Measurements from ENCODE around the gene LANCL3.
A peak's percentile ranks its signal among the peaks of the same experiment; 100 is the strongest.
"Not testable (repeated sequence)": the region's sequence is repeated elsewhere in the genome, so short reads cannot be mapped to it uniquely, and the experiment has no call there.

Gene LANCL3

DNA sequence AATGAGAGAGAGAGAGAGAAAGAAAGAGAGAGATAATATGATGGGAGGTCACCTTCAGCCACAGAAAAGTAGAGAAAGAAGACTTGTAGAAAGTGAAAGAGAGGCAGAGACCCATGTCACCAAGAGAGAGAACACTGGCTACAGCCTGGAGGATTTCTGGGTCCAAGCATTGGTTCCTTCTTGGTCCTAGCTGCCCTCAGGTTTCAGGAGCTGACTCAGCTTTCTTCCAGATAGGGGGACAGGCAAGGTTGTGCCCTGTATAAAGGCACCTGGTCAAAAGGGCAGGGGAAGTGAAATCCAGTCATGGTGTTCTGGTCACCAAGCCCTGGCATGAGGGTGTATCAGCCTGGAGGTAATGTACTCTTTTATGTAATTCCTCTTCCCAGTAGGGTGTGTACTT is 66.6 kb downstream of the LANCL3 start:
- no peak for DNase-seq

DNA sequence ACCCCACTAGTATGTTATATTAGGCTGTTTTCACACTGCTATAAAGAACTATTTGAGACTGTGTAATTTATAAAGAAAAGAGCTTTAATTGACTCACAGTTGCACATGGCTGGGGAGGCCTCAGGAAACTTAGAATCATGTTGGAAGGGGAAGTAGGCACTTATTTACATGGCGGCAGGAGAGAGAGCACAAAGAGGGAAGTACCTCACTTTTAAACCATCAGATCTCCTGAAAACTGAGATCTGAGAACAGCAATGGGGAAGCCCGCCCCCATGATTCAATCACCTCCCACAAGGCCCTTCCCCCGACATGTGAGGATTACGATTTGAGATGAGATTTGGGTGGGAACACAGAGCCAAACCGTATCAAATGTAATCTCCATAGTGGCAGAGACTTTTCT is 68.7 kb downstream of the LANCL3 start:
- no peak for DNase-seq

DNA sequence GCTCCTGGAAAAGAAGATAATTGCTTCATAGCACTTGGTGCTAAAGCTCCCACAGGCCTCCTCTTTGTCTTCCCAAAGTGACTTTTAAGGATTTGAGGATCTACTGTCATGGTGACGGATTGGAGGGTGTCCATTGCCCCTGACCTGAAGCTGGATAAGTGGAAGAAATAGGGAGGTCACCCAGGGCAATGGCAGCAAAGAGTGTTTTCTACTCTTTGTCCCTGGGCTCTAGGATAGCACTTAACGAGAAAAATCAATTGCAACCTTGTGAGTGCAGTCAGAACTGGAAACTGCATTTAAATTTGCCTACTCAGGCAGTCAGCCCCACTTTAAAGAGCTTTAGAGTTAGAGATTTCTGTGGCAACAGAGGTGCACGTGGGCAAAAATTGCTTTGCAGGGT is 70.4 kb downstream of the LANCL3 start:
- no peak for DNase-seq

DNA sequence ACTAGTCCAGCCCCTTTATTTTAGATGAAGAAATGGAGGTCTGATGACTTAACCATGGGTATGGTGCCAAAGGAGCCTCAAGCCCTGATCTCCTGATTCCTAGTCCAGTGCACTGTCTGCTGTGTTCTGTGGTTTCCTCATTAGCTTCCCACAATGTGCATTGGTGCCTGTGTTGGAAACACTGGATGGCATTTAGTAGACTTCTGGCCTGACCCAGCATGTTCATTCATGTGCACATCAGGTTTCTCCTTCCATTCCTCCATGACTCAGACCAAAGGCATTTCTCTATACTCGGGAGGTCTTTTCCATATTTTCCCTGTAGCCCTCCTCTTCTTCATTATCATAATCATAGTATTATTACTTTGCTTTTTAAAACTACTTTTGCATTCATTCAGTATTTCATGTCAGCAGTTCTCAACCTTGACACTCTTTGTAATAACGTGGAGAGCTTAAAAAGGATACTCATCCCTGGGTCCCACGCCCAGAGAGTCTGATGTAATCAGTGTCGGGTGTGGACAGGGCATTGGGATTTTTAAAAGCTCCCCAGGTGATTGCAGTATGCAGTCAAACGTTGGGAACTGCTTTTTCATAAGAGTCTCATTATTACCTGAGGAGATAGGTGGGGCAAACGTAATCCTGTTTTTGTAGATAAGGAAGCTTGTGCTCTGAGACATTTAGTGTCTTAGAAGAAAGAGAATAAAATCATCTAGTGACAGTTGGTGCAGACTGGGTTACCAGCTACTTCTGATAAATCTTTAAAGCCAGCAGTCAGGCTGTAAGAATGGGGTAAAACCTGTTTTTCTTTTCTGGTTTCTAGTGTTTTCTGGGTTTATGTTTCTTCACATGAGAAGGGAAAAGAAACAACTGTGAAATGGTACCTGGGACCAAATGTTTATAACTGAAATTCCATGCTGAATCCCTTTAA is 73.2 kb downstream of the LANCL3 start:
- DNase-seq, result no peak

DNA sequence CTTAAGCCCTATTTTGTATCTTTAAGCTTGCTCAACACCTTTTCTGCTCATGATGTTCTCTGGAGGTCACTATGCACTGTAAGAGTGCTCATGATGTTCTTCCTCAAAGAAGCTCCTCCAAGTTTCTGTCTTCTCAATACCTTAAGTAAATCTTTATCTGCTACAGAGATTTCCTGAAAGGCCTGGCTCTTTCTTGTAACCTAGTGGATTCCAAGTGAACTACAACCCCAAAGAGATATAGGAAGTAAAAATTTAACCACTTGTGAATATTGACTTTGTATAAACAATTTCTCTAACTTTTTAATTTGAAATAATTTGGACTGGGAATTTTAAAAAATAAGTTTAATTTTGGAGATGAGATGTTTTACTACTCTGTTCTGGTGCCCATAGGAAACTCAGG is 74.8 kb downstream of the LANCL3 start:
- DNase-seq, result no peak

DNA sequence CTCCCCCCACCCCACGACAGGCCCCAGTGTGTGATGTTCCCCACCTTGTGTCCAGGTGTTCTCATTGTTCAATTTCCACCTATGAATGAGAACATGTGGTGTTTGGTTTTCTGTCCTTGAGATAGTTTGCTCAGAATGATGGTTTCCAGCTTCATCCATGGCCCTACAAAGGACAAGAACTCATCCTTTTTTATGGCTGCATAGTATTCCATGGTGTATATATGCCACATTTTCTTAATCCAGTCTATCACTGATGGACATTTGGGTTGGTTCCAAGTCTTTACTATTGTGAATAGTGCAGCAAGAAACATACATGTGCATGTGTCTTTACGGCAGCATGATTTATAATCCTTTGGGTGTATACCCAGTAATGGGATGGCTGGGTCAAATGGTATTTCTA is 79.4 kb downstream of the LANCL3 start:
- not testable (repeated sequence) for DNase-seq

DNA sequence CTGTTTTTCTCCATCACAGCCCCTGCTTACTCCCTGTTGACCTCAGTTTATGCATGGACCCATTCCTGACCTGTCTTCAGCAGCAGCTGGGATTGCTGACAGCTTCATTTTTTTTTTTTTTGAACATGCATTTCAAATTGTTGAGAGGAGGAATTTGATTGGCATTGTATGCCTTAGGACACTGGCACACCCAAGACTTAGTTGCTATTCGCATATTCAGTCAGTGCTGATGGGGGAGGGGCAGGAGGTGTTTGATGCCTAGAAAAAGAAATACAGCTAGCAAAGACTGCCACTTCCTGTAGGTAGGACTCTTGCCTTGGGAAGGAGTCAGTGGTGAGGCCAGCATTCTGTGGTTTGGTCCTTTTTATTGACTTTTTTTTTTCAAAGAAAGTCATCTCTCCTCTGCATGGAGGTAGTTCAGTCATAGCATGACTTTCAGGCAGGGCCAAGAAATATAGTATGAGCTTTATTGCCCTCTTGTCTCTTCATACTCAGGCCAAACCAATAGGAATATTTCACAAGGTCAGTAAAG is 80.5 kb downstream of the LANCL3 start:
- peak; percentile 23 for DNase-seq

DNA sequence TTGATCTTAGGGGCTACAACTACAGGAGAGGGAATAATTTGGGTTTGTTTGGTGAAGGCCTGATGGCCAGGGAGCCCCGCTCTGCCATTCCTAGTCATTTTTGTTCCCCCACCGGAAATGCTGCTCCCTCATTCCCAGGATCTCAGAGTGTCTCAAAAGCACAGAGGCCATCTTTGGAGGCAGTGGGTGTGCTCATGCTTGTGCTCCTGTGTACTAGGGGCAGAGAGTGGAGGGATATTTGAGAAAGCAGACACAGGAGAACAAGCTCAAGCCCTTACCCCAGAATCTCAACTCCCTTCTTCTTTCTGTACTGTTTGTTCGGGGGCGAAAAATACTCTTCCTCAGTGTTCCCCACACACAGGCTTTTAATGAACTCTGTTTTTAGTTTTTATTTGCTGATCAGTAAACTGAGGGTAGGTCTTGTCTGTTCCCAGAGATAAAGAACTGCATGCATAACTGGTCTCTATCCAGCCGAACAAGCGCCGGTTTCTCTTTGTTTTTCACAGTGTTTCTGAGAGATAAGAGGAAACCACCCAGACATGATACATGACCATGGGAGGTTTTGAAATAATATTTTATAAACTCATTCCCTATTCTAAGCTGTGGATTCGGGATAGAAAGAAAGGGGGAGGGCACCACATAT is 81.2 kb downstream of the LANCL3 start:
- DNase-seq, result no peak

DNA sequence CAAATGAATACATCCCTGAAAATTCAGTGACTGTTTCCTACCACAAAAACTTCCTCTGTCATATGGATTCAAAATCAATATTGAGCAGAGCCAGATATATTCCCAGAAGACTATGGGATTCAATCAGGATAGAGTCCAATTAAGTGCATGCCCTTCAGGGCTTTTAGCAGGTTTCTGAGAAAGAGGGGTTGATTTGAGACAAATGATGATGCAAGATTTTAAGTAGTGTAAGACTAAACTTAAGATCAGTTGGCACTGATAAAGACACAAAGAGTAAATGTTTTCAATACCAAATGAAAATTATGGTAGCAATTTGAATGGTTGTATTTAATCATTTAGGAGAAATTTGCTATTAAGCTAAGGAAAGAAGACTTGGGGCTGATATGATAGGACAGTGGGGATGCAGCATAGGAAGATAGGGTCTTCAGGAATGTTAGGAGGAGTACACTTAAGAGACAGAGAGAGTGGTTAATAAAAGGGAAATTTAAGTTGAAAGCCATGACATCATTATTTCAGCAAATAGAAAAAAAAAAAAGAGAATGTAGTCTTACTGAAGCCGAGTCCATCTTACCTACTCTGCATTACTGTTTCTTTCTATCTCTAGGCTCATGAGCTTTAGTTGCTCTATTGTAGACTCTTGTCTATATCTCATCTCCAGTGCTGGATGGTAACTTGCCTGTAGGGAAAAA is 82.1 kb downstream of the LANCL3 start:
- DNase-seq, result no peak

DNA sequence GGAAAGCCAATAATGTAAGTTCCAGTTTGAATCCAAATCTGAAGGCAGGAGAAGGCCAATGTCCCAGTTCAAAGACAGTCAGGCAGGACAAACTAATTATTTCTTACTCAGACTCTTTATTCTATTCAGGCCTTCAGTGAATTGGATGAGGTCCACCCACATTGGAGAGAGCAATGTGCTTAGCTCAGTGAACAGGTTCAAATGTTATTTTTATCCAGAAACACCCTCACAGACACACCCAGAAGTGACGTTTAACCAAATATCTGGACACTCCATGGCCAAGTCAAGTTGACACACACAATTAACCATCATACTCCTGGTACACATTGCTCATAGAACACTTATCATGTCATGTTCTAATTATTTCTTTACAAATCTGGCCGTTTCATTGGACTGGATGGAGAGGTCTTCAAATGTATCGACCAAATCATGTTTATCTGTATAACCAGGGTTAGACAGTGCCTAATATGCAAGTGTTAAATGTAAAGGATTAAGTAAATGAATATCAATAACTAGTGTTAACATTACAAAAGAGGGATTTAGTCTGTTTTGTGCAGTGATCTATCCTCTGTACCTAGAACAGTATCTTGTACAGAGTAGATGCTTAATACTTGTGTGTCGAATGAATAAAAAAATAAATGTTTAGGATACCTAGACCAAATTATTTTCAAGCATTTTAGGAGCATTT is 87.0 kb downstream of the LANCL3 start:
- no peak for DNase-seq

DNA sequence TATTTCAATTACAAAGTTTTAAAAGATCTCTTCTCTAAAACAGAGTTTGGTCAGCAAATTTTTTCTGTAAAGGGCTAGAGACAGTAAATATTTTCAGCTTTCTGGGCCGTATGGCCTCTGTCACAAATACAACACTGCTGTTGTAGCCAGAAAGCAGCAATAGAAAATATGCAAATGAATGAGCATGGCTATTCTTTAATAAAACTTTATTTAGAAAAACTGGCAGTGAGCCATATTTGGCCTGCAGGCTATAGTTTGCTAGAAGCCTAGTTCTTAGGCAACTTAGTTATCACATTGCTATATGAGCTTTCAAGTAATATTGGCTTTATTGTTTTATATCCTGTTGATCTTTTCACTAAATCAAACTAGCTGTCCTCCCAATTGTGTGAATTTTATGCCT is 87.6 kb downstream of the LANCL3 start:
- DNase-seq, result no peak

DNA sequence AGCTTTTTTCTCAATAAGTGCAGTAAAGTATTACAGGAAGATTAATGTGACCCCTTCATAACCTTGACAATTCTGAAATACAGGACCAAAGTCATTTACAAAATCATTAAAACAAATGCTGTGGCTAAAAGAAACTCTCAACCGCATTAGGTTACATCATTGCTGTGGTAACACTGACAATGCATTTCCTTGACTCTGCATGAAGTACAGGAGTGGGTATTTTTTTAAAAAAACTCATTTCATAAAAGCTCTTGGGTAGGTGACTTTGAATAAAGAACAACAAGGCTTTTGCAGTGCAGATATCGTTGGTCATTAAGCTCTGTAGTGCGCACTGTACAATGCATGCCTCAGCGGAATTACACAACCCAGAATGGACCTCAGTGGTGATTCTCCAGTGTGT is 90.7 kb downstream of the LANCL3 start:
- no peak for DNase-seq

DNA sequence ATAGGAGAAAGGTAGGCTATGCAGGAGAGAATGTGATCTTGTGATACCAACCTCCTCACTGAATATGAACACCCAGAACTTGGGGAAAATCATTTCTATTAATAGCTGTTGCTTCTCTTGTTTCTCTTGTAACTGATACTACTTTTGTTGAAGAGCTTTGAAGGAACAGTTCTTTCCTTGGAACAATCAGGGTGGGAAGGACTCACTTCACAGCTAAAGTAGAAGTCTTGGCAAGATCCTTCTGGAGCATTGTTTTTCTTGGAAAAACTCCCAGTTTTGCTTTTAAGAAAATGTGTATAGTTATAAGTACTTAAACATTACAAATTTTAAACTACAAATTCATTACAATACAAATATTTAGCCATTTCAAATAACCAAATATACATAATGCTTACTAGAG is 95.1 kb downstream of the LANCL3 start:
- no peak for DNase-seq

DNA sequence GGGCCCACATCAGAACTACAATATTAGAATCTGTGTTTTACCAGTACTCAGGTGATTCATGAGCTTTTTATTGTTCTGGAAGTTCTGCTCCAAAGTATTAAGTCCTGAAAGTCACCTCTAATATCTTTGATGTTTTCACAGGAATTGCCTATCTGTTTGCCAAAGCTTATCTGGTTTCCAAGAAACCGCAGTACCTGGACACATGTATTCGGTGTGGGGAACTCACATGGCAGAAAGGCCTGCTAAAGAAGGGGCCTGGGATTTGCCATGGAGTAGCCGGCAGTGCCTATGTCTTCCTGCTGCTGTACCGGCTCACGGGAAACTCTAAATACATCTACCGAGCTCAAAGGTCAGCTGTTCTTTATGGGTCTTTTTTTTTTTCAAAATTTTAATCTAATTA is 95.7 kb downstream of the LANCL3 start:
- no peak for DNase-seq

DNA sequence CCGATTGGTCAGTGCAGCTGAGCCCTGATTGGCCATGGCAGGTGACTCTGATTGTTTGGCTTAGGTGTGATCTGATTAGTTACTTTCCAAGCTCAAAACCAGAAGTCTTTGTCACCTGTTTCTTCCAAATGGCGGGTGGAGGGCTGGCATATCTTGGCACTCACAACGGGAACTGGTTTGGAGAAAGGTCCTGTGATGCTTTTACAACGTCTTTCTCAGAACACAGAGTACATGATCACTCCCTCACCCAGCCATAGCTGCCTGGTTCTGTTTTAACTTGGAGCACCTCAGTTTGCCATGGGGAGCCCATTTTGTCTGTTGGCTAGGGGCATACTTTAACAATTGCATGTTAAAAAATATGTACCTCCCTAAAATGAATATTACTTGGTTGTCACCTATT is 101.1 kb downstream of the LANCL3 start:
- DNase-seq, result no peak

DNA sequence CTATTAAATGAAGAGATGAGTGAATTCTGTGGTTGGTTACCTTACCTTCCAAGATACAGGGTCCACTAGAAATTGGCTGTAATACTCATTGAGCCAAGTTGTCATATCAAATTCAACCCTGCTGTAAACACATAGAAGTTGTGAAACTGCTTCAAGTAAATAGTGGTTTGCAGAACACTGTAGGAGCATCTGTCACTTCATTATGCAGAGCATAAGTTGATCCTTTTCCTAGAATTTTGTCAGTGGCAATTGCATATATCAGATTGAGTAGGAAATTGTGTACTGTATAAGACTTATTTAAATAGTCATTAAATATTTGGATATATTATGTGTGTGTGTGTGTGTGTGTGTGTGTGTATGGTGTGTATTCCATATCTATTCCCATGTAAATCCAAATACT is 105.3 kb downstream of the LANCL3 start:
- DNase-seq, result no peak

DNA sequence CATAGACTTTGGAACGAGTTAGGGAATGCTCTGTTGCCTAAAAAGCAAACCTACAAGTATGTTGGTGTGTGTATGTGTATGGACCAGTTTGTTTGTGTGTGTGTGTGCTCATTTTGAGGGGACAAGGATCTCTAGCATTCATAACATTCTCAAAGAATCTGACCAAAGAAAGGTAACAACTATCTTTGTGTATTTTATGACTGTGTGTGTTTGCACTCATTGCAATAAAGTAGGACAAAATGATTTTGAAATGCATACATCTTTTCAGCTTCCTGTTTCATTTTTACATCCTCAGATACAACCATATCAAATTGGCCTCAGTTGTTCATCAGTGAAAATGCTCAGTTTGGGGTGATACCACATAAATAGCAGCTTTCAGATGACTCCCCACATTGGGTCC is 105.8 kb downstream of the LANCL3 start:
- DNase-seq, result no peak

DNA sequence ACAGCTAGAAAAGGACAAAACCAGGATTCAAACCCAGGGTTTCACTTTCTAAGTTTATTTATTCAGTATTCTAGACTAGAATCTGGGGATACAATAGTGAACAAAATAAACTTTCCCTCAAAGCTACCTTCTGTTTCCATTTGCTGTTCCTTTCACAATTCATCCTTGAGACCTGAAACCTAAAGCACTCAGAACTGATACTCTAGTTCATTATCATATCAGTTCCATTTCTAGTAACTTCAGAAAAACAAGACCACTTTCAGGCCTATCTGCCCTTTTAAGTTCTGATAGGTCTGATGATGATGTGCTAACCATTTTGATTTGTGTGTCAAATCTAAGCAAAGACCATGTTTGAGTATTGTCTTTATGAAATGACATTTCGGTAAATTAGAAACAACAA is 106.3 kb downstream of the LANCL3 start:
- DNase-seq, result no peak

DNA sequence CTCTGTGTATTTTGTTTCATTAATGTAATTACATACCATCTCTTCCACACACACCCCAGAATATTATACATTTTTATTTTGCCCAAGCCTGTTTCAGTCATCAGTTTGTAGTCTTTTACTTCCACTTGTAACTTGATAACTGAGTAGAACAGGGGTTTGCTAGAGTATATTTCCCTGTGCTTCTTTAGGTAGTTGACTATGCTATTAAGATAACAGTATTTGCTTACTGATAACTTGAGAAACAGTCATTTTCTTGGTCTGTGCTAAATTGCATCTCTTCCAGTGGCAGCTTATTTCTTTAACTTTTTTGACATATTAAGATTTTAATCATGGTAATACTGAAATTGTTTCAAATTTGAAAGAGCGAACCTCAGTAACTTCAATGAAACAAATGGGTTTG is 107.1 kb downstream of the LANCL3 start:
- DNase-seq, result no peak

DNA sequence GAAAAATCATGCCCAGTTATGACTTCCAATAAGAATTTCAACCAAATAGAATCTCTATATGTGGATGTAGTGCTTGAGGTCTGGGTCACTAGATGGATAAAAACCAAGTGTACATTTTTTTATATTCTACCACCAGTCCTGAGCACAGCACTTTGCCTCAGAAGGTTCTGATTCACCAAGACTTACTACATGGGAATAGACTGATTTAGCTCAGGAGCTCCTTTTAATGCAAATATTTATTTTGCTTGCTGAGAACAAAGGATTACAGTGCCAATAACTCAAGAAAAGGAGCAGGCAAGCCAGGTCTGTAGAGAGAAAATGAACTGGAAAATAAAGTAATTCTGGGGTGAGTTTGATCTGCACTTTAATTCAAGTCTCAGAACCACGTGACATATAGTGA is 107.8 kb downstream of the LANCL3 start:
- DNase-seq, result no peak

DNA sequence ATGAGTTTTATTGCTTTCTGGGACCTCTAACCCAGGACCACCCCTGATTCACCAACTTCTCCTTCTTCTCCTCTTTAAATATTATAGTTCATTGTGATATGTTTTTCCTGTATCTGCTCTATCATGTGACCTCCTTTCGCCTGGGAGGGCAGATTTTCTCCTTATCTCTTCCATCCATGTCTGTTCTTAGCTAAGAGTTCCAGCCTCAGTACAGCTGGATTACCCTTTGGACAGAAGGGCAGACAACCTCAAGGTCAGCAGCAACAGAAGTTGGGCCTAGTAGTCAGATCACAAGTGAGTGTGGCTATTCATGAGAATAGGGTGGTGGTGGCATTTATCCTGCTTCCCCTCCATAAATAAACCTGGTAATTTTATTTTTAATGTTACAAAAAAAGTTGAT is 108.4 kb downstream of the LANCL3 start:
- DNase-seq, result no peak

DNA sequence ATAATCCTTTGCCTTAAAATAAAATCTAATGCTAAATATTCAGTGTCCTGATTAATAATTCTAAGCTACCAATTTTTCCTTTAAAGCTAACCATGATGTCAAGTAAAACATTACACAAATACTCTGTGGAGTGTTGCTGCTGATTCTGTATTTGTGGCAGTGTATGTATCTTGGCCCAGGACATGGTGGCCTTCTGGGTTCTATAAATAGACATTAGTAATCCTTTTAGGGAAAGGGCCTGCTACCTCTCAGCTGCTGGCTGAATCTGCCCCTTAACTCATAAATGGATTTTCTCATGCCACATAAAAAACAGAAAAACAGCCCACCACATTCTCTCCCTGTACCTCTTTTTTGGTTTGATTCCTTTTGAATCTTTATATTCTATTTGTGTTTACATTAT is 113.0 kb downstream of the LANCL3 start:
- DNase-seq, result no peak

DNA sequence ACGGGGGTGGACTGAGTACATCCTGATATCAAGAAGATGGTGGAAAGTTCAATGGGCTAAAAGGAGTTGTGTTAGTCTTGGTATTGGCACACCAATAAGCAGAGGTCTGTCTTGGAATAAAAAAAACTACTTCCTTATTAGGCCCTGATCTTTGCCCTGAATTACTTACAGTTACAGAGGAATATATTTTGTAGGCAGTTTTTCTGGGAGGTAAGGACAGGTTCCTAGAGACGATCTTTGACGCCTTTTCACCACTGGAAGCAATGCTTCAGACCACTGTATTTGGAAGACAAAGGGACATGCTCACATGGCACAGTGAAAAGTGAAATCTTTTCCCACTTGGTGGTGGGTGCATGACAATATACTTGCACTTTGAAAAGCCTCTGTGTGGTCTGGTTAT is 113.5 kb downstream of the LANCL3 start:
- DNase-seq, result no peak

Measured in activated CD4-positive, alpha-beta T cell treated with anti-CD3 and anti-CD28 coated beads, Interleukin-2, amount 50 U/mL, for 16 hours (primary cell).